ENCODE measurements around the gene CITED1.
"Not testable (repeated sequence)": the region's sequence is repeated elsewhere in the genome, so short reads cannot be mapped to it uniquely, and the experiment has no call there.

CITED1 gene

GRCh38 chrX:72305286-72306084 lies at the start of gene CITED1:
TSS of gene CITED1 (minus strand) at chrX:72305914. CDS start at chrX:72302869, 3,045 bp downstream.
- DNase-seq = peak in 1 of 2 donors; percentile 14

- no peak for DNase-seq
Observed at GRCh38 chrX:72352786-72353185, 47.1 kb upstream of the CITED1 start.

GRCh38 chrX:72351606-72352334 lies 46.1 kb upstream of the CITED1 start:
- no peak for DNase-seq

- peak; percentile 5 to 17 for DNase-seq
Observed at GRCh38 chrX:72349190-72349589, 43.5 kb upstream of the CITED1 start.

GRCh38 chrX:72348247-72348979 lies 42.7 kb upstream of the CITED1 start:
- DNase-seq = peak; percentile 14 to 18

- DNase-seq = no peak
Observed at GRCh38 chrX:72347366-72347765, 41.7 kb upstream of the CITED1 start.

- DNase-seq = no peak
Observed at GRCh38 chrX:72346302-72346949, 40.7 kb upstream of the CITED1 start.

GRCh38 chrX:72340626-72341025 lies 34.9 kb upstream of the CITED1 start:
- no peak for DNase-seq

- no peak for DNase-seq
Observed at GRCh38 chrX:72340041-72340440, 34.3 kb upstream of the CITED1 start.

- DNase-seq = no peak
Observed at GRCh38 chrX:72330131-72330530, 24.4 kb upstream of the CITED1 start.

- DNase-seq = no peak
Observed at GRCh38 chrX:72326605-72327300, 21.0 kb upstream of the CITED1 start.

- not testable (repeated sequence) for DNase-seq
Observed at GRCh38 chrX:72319651-72320050, 13.9 kb upstream of the CITED1 start.

- DNase-seq = no peak
Observed at GRCh38 chrX:72317139-72317538, 11.4 kb upstream of the CITED1 start.

- no peak for DNase-seq
Observed at GRCh38 chrX:72316408-72317110, 10.8 kb upstream of the CITED1 start.

- no peak for DNase-seq
Observed at GRCh38 chrX:72314881-72315280, 9.2 kb upstream of the CITED1 start.

- DNase-seq = no peak
Observed at GRCh38 chrX:72313707-72314641, 8.3 kb upstream of the CITED1 start.

GRCh38 chrX:72312311-72312940 lies 6.7 kb upstream of the CITED1 start:
- no peak for DNase-seq

- DNase-seq = no peak
Observed at GRCh38 chrX:72309297-72310071, 3.8 kb upstream of the CITED1 start.

Data from stimulated activated CD4-positive, alpha-beta T cell treated with anti-CD3 and anti-CD28 coated beads, Interleukin-2, amount 100 ng/mL, for 24 hours (primary cell).